Measurements from ENCODE around the gene STK24.
"Not testable (repeated sequence)": the region's sequence is repeated elsewhere in the genome, so short reads cannot be mapped to it uniquely, and the experiment has no call there.

The STK24 gene

GRCh38 chr13:98591721-98592361 is 14.9 kb upstream of the STK24 start:
- Mint-ChIP-seq H3K27ac (no peak overlapping the region), H3K4me3 (no peak overlapping the region), H3K9me3 (peaks cover 13% of the 10 kb centered on the region), H3K4me1 (peaks cover 5% of the 10 kb centered on the region), H3K36me3 (ENCODE audit: low read depth) (peaks cover 3% of the 10 kb centered on the region), H3K27me3 (ENCODE audit: low read depth) (peaks cover 5% of the 10 kb centered on the region)
- no peak for TF ChIP-seq CTCF (IDR thresholded peaks at IDR 0.05; ENCODE audit: unreplicated experiment in 3 of 3)

GRCh38 chr13:98590471-98590870 is 13.6 kb upstream of the STK24 start:
- not testable (repeated sequence) for H3K27ac Mint-ChIP-seq; H3K36me3 Mint-ChIP-seq (ENCODE audit: low read depth); H3K4me3 Mint-ChIP-seq; H3K27me3 Mint-ChIP-seq (ENCODE audit: low read depth)
- peaks cover 13% of the 10 kb centered on the region for H3K9me3 Mint-ChIP-seq
- H3K4me1 Mint-ChIP-seq = peaks cover 18% of the 10 kb centered on the region

- peaks cover 28% of the 10 kb centered on the region for H3K4me1 Mint-ChIP-seq
- H3K27ac Mint-ChIP-seq = not testable (repeated sequence)
- peaks cover 13% of the 10 kb centered on the region for H3K9me3 Mint-ChIP-seq
These were observed 12.6 kb upstream of the STK24 start for GRCh38 chr13:98589516-98589915.

GRCh38 chr13:98586400-98587345 is 9.8 kb upstream of the STK24 start:
- Mint-ChIP-seq H3K4me1 (peaks cover 45% of the 10 kb centered on the region), H3K27me3 (ENCODE audit: low read depth) (peaks cover 5% of the 10 kb centered on the region), H3K27ac (peak overlapping the region; percentile 15 to 43 (median 26))

More at GRCh38 chr13:98589516-98589915, 12.6 kb upstream of the STK24 start:
- H3K4me3 Mint-ChIP-seq; H3K27me3 Mint-ChIP-seq (ENCODE audit: low read depth); H3K36me3 Mint-ChIP-seq (ENCODE audit: low read depth): not testable (repeated sequence)

GRCh38 chr13:98585946-98586345 is 9.0 kb upstream of the STK24 start:
- peaks cover 51% of the 10 kb centered on the region for H3K4me1 Mint-ChIP-seq
- H3K27ac Mint-ChIP-seq = peak overlapping the region; percentile 9 to 26 (median 15)
- no peak for TF ChIP-seq CTCF (IDR thresholded peaks at IDR 0.05; ENCODE audit: unreplicated experiment in 3 of 3)
- H3K36me3 Mint-ChIP-seq (ENCODE audit: low read depth) = peaks cover 3% of the 10 kb centered on the region
- no peak overlapping the region for H3K4me3 Mint-ChIP-seq
- peaks cover 5% of the 10 kb centered on the region for H3K27me3 Mint-ChIP-seq (ENCODE audit: low read depth)
- H3K9me3 Mint-ChIP-seq = peaks cover 13% of the 10 kb centered on the region

More at GRCh38 chr13:98586400-98587345, 9.8 kb upstream of the STK24 start:
- Mint-ChIP-seq H3K4me3 (no peak overlapping the region), H3K36me3 (ENCODE audit: low read depth) (peaks cover 3% of the 10 kb centered on the region), H3K9me3 (peaks cover 13% of the 10 kb centered on the region)
- TF ChIP-seq CTCF (IDR thresholded peaks at IDR 0.05; ENCODE audit: unreplicated experiment in 3 of 3) = no peak

- peaks cover 5% of the 10 kb centered on the region for H3K27me3 Mint-ChIP-seq (ENCODE audit: low read depth)
- no peak overlapping the region for H3K4me3 Mint-ChIP-seq
- TF ChIP-seq CTCF (IDR thresholded peaks at IDR 0.05; ENCODE audit: unreplicated experiment in 3 of 3) = no peak
- peaks cover 3% of the 10 kb centered on the region for H3K36me3 Mint-ChIP-seq (ENCODE audit: low read depth)
- peak overlapping the region; percentile 39 to 41 (median 41) for H3K27ac Mint-ChIP-seq
- H3K4me1 Mint-ChIP-seq = peaks cover 53% of the 10 kb centered on the region
- peaks cover 10% of the 10 kb centered on the region for H3K9me3 Mint-ChIP-seq
These were observed 8.5 kb upstream of the STK24 start for GRCh38 chr13:98585398-98585754.
